ENCODE measurements around the gene FEN1.

FEN1 gene

GRCh38 chr11:61794579-61794978, 1.9 kb downstream of the FEN1 start:
- DNase-seq (ENCODE audit: low spot score): no peak

- no peak for DNase-seq (ENCODE audit: low spot score)
Measured at GRCh38 chr11:61795459-61795858, 2.7 kb downstream of the FEN1 start.

GRCh38 chr11:61795876-61796526, 3.3 kb downstream of the FEN1 start:
- no peak for DNase-seq (ENCODE audit: low spot score)

- peak; percentile 82 for DNase-seq (ENCODE audit: low spot score)
Measured at GRCh38 chr11:61797263-61797944, 4.7 kb downstream of the FEN1 start.

DNA sequence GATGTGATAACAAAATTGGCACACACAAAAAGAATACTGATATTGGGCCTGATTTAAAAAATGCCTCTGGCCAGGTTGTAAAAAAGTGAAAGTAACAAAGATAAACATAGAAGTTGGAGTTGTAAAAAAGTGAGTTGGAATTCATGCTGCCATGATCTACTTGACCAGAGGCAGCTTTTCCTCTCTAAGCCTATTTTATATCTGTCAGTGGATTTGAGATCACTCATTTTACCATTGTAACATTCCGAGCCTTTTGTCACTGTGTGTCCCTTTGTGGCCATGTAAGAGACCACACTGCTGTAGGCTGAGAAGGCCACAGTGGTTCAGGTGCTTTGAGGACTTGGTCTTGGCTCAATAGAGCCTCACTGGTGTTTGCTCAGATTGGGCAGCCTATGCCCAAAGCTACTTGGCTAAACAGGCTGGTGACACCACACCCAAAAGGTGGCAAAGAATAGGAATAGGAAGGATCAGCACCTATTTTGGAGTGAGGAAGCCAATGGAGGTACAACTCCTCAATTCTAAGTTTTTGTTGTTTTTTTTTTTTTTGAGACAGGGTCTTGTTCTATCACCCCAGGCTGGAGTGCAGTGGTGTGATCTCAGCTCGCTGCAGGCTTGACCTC, 7.1 kb downstream of the FEN1 start:
- DNase-seq (ENCODE audit: low spot score): no peak

DNA sequence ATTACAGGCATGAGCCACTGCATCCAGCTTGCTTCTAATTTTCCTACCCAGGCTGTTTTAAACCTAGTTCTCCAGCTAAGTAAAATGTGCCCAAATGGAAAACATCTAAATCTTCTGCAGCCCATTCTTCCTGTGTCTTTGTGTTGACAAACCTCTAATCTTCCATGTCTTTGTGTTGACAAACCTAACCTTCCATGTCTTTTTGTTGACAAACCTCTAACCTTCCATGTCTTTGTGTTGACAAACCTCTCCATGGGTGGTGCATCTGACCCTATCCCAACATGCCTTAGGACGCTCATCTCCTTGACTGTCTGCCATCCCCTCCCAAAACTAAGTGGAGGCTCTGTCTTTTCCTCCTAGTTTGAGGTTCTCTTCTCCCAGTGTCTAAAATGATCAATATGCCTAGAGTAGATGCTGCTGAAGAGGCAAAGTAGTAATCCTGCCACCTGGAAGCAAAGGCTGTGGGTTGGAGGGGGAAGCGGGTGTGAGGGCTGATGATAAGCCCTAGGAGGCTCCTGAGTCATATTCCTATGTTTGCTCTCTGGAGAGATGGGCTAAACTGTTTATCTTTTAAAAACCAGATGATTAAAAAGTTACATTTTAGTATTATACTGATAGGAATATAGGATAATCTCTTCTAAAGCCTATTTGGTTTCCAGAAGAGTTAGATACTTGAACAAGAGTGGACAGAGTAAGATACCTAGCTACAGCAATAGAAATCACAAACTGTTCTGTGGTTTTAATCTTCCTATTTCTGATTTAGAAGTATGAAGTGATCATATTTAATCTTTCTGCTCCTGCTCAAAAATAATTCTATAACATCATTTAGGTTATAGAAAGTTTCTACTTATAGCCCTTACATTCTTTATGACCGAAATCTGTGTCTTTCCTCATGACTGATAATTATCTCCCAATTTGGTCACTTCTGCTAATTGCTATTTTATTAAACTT, 7.9 kb downstream of the FEN1 start:
- no peak for DNase-seq (ENCODE audit: low spot score)

DNA sequence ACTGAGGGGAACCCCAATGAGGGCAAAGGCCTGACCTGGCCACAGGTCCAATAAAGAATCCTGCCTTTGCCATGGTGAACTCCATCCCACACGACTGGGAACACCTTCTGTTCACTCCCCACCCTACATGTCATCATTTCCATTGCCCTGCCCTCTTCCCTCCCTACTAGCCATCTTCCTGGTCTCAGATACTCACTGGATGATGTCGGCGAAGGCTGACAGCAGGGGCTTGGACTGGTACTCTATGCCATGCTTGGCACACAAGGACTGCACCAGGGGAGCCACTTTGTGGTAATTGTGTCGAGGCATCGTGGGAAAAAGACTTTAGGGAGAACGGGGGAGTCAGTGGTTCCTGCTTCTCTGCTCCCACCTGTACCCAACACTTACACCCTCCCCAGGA, 9.9 kb downstream of the FEN1 start:
- DNase-seq (ENCODE audit: low spot score): no peak

DNA sequence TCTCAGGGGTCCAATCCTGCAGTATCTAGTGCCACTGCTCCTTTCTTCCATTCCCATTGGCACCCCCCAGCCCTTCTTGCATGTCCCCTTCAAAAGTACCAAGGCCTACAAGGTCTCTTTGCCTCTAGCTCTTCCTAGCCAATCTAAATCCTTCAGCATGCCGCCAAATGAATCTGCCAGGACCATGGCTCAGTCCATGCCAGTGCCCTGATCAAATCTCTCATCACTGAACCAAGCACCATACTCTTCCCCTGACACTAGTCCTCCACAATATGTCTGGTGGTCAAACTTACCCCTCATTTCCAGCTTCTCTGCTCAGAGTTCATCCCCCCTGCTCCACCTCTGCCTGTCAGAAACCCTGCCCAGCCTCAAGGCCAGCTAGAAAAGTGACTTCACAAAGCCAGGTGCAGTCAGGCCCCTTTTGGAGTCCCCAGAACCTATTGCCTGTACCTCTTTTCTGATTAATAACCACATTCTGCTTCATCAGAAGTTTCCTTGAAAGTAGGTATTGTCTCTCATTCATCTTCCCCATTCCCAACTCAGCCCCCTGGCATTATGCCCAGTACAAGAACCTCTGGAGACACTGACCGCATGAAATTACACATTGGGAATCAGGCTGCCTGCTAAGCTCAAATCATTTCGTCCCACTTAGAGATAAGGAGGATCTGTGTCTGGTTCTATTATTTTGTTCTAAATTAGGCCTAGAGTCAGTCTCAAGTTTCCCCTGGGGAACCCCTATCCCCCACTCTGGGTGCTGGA, 11.4 kb downstream of the FEN1 start:
- DNase-seq (ENCODE audit: low spot score): no peak

- no peak for DNase-seq (ENCODE audit: low spot score)
Measured at GRCh38 chr11:61805146-61805545, 12.4 kb downstream of the FEN1 start.

DNA sequence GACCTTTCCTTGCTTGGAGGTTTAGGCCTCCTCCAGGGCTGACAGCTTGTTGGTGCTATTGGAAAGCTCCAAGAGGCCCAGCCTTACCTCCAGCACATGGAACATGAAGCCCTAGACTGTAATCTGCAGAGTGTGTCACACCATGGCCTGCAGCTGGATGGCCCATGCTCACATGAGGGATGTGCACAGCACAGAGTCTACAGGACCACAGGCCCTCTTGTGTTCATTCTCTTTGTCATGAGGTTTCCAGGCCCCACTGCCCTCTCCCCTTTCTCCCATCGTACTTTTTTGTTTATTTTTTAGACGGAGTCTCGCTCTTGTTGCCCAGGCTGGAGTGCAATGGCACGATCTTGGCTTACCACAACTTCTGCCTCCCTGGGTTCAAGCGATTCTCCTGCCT, 14.1 kb downstream of the FEN1 start:
- DNase-seq (ENCODE audit: low spot score): no peak

DNA sequence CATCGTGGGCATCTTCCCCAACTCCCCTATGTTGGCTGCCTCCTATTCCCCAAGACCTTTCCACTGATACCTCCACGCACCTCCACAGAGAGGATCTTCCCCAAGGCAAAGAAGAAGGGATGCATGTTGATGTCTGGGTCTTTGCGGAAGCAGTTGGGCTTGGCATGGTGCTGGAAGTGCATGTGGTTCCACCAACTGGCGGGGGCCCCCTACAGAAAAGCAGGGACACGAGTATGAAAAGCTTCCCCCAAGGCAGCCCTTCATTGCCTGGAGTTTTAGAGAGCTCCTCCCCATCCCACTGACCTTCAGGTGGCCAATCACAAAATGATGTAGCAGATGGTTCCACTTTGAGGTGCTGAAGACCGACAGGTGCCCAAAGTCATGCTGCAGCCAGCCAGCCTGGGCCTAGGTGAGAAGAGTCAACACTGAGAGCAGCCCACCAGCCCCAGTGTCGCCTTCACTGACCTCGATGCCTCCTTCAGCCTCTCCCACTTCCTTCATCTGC, 18.0 kb downstream of the FEN1 start:
- no peak for DNase-seq (ENCODE audit: low spot score)

GRCh38 chr11:61811831-61812230, 19.1 kb downstream of the FEN1 start:
- DNase-seq (ENCODE audit: low spot score): no peak

DNA sequence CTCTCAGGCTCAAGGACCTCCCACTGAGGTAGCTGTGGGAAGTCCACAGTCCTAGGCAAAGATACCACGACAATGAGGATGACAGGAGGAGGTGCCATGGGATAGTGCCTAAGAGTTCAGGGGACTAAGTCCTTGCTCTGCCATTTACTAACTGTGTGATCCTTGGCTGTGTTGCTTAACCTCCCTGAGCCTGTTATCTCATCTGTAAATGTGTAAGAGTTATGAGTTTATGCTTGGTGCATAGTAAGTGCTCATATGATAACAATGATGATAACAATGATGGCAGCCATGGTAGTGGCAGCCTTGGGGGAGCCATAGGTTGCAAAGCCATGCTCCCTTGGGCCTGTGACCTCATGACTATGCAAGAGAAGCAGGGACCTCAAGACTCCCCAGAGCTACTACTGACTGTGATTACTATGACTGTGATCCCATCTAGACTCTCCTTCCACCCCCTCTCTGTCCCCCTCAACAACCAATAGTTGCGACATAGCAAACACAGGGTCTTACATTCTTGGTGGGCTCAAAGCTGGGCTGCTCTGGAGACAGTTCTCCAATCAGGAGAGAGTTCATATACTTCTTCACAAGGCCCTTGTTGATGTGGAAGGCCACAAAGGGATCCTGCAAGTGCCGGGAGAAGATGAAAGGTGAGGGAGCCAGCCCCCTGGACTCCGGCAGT, 20.2 kb downstream of the FEN1 start:
- DNase-seq (ENCODE audit: low spot score): no peak

DNA sequence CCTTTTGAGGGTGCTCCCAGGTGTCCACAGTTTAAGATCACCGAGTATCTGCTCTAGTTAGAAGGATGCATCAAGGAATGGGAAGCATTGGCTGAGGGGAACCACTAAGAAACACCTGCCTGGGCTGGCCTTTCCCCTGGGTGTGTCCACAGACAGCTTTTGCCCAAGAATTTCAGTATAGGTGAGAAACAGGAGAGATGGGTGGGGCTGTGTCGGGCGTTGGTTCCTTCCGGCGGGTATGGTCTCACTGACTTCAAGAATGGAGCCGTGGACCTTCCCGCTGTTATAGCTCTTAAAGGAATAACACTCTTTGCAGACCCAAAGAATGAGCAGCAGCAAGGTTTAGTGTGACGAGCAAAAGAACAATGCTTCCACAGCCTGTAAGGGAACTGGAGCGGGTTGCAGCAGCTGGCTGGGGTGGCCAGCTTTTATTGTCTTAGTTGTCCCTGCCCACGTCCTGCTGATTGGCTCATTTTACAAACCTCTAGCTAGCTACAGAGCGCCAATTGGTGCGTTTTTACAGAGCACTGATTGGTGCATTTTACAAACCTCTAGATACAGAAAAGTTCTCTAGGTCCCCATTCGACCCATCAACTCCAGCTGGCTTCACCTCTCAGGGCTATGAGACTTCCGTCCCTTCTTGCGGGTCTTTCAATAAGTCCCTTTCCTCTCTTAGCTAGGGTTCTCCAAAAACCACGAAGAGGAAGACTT, 21.7 kb downstream of the FEN1 start:
- DNase-seq (ENCODE audit: low spot score): no peak

- no peak for DNase-seq (ENCODE audit: low spot score)
Measured at GRCh38 chr11:61814958-61815789, 22.5 kb downstream of the FEN1 start.

- DNase-seq (ENCODE audit: low spot score): no peak
Measured at GRCh38 chr11:61815790-61816735, 23.4 kb downstream of the FEN1 start.

DNA sequence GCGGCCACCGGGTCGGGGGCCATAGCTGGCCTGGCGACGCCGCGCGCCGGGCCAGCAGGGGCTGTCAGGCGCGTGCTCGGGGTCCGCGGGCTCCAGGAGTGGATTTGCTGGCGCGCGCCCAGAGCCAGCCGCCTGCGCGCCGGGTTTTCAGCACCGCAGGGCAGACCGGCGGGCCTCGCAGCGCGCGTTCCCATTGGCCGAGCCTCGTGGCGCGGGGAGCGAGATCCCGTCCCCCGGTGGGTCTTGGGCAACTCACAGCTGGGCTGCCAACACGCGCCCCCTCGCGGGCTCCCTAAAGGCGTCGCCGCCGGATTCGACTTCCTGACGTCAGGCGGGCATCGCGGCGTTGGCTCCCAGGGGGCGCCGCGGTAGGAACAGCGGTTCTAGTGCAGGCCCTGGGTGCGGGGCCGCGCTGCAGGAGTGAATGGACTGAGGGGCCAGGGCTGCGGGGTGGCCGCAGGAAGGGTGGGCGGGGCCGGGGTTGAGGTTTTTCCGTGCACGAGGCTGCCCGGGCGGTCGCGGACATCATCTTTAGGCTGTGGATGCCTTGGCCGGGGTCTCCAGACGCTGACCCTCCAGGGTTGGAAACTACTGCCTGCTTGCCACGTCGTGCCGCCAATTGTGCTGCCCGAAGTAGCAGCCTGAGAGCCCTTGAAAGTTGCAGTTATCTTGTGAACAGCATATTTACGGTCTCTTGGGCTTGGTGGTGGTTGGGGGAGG, 24.2 kb downstream of the FEN1 start, which contains the start of gene FADS1:
FADS1 (minus strand) TSS at position 268 of the 720 bp plus-strand sequence; CDS start at position 194, 74 bp downstream.
- no peak for DNase-seq (ENCODE audit: low spot score)

Measured in RKO (cell line).